AG10803 (cell line): Measurements from ENCODE around the gene ERG.

ENCODE experiments used
- DNase-seq: peaks from one replicate; pipeline ENCODE4 v3.0.0; 2010; ENCODE audit warnings: low read depth
- H3K4me3 ChIP-seq: 2 replicates; pipeline ENCODE4 v1.5.1; 2011; ENCODE audit warnings: mild to moderate bottlenecking, low read length, control low read depth
- TF ChIP-seq, protein P1 (sequence below): conservative IDR thresholded peaks from 2 replicates; pipeline ENCODE4 v1.5.1; 2011; ENCODE audit warnings: mild to moderate bottlenecking, low read length, control low read depth, inconsistent platforms

The ERG gene

DNA sequence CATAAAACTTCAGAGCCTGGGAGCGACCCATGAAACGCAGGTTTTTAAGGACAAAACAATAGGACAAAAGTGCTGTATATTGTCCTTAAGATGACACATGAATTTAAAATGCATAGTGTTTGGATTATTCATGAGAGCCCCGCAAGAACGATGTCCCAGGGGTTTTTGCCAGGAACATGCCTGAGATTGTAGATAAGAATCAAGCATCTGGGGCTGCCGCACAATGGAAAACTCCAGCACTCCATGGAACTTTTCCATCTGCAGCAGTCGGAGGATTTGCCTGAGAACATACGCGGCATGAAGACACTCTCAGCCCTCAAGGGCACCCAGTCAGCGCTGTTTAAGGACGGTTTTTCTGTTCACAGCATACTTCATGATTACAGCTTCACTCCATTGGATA lies 5.3 kb upstream of the ERG start:
- peak; percentile 38 for DNase-seq
- H3K4me3 ChIP-seq: no peak overlapping the region
- TF ChIP-seq, protein P1, sequence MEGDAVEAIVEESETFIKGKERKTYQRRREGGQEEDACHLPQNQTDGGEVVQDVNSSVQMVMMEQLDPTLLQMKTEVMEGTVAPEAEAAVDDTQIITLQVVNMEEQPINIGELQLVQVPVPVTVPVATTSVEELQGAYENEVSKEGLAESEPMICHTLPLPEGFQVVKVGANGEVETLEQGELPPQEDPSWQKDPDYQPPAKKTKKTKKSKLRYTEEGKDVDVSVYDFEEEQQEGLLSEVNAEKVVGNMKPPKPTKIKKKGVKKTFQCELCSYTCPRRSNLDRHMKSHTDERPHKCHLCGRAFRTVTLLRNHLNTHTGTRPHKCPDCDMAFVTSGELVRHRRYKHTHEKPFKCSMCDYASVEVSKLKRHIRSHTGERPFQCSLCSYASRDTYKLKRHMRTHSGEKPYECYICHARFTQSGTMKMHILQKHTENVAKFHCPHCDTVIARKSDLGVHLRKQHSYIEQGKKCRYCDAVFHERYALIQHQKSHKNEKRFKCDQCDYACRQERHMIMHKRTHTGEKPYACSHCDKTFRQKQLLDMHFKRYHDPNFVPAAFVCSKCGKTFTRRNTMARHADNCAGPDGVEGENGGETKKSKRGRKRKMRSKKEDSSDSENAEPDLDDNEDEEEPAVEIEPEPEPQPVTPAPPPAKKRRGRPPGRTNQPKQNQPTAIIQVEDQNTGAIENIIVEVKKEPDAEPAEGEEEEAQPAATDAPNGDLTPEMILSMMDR: no peak

DNA sequence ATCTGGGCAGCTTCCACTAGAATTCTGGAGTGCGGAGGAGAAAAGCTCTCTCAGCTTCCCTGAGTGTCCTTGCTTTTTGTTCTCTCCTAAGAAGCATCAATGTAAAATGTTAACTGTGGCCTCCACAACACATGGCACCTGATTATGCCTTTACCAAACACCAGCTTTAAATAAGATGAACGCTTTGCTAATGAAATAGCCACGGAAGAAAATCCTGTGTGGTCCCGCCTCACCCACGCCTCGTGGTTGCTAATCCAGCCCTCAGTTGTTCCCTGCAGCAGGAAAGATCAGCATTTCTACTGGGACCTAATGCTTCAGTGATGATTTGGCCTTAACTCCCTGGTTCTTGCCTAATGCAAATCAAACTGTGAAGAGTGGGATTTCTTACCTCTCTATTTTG lies 1.8 kb upstream of the ERG start:
- TF ChIP-seq, protein P1: no peak
- DNase-seq: no peak
- no peak overlapping the region for H3K4me3 ChIP-seq

DNA sequence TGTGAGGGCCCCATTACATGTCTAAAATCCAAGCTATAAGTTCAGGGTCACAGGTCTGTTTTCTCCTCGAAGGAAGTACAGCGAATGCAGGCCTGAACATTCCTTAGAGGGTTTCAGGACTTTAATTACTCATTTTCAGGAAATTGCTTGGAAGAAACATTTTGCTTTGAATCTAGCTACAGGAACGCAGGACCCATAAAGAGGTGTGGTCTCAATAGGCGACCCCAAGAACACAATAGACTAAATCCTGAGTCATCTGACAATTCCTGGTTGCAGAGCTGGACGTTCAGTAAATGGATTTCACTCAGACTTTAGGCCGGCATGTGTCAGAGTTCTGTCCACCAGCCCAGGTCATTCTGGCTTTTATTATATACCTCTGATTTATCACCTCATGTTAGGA lies 1.0 kb upstream of the ERG start:
- TF ChIP-seq, protein P1: no peak
- no peak for DNase-seq
- H3K4me3 ChIP-seq: no peak overlapping the region

DNA sequence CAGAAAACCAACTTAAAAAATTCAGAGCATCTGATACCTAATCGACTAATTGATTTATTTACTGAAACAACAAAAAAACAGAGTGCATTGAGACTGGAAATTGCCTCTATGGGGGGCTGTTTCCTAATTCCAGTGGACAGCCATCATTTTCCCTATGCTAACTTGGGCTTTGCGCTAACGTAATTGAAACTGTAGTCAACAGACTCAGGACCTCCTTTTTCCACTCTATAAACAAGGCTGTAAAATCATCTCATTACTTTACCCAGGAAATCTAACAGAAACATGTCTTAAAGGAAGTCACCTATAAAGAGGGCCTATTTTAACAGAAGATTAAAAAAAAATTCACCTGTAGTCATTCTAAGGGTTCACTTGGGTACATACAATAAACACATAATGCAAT lies 2.1 kb downstream of the ERG start:
- no peak for DNase-seq
- TF ChIP-seq, protein P1: no peak
- no peak overlapping the region for H3K4me3 ChIP-seq

DNA sequence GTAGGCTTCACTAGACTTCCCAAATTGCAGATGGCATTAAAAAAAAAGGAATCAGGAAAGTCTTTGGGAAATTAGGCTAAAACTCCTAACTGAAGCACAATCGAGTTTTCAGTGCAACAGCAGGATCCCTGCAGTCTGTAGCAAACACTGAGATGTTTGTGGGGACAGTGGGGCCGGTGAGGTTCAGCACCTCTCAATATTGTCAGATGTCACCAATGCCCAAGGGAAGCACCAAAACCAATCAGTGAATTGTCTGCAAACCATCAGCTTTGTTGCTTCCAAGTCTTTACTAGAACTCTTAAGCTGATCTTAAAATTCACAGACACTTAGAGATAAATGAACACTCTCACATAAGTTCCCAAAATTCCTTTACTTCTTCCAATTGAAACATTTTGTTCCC lies 2.6 kb downstream of the ERG start:
- TF ChIP-seq, protein P1: no peak
- H3K4me3 ChIP-seq: no peak overlapping the region
- no peak for DNase-seq

DNA sequence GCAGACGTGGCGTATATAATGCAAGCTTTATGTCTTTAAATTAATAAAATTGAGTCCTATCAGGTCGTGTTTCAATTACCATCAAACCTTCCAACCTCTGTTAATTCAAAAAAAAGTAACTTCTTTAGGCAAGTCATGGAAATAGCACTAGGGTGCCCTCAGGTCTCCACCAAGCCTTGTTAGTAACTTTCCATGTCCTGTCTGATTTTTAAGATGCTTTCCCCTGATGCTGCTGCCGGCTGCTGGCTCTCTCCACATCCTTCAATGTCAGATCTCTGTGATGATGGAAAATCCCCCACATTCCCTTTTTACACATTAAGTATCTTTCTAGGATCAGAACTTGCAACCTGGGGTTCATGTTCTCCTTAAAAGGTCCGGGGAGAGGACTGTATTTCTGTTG lies 3.0 kb downstream of the ERG start:
- TF ChIP-seq, protein P1: no peak
- no peak overlapping the region for H3K4me3 ChIP-seq
- no peak for DNase-seq

DNA sequence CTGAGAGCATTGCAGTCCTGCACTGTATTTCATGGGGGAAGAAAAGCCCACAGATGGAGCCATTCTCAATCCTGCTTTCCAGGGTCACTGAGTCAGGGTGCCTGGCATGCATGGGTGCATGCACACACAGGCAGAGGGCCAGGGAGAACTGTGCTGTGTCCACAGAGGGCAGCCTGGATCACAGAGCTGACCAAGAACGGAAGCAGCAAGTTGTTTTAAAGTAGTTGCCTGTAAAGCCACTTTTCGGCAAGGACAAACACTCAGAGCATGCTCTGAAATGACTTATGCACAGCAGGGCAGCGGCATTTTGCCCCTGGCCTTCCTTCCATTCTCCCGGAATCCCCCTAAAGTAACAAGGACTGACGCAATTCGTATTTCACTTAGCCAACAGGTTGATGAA lies 3.6 kb downstream of the ERG start:
- no peak for DNase-seq
- no peak overlapping the region for H3K4me3 ChIP-seq
- TF ChIP-seq, protein P1: no peak
